HL-60/S4 treated with retinoic acid at 250 ng/mL for 4 days and 3 days (cell line): ENCODE measurements around the gene CMC2.

Experiments
- in situ Hi-C: fragments of 300-500 bp; cut with MboI; formaldehyde crosslinking; loops from 2 replicates; pipeline ENCODE4 v1.7.0; 2022; ENCODE audit warnings: low sequenced_read_pairs

Gene CMC2

DNA sequence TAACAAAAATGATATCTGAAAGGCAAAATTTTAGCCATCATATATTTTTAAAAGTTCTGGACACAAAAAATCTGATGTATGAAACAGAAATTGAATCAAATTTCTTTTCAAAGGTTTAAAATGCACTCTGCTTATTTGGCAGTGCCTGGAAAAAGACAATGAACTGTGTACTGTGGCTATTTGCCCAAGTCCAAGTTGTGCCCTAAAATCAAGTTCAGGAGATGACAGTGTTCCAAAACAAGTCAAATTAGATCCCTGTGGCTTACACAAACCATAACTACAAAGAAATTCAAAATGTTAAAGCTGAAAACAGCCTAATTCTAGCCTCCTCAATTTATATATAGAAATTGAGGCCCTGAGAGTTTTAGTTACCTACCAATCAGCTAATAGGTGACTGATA lies 25.6 kb downstream of the CMC2 start:
- in situ Hi-C loops = no loop called here

DNA sequence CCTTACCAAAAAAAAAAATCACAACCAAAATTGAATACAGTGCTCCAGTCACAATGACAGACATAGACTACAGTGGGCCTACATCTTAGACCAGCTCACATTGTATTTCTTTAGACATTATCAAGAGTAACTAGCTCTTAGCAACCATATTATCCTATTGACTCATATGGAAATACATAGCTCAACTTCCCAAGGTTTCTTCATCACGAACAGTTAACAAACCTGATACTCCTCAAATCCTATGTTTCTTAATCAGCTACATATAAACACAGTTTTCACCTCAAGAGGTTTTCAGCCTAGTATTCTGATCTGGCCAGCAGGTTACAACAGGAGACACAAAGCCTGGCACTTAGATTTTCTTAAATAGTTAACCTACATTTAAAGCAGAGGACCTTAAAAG lies 29.7 kb downstream of the CMC2 start:
- in situ Hi-C loops = no loop called here

DNA sequence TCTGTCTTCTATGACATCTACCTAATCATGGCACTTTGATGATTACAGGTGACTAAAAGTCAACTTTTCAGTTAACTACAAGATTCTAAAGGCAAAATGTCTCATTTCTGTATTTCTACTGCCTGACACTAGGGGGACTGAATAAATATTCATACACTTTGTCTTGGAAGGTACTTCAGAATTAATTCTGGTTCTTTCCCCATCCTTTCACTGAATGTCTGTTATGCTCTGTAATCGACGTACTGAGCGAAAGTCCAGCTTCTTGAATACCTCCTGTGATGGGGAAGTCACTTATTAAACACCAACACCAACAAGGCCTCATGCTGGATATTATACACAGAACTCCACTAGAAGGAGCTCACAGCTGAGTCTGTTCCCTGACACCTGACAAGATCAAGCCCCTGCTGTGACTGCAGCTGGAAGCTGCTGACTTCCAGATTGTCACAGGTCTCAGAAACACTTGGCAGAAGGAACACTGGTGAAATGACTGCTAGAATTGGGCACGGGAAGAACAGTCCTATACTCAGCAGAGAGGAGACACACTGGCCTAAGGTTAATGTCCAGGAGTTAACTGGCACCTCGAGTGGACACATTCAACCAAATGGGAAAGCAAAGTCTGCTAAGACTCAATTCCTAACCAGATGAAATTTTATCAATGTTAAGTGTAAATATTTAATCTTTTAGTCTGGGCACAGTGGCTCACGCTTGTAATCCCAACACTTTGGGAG lies 31.9 kb downstream of the CMC2 start:
- in situ Hi-C loops = no loop called here

DNA sequence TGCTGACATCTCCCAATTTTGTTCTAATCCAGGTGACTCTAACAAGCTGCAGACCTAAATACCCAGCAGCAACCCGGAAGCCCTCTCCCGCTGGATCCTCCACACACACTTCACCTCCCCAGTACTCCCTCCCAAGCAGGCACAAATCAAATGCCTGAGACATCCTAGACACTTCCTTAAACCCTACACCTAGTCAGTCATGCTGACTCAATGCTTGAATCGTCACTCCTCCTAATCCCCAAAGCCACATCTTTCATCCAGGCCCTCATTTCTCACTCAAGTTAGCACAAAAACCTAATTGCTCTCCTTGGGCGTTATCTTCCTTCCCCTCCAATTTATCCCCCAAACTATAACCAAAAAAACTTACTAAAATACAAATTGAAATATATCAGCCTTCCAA lies 32.7 kb downstream of the CMC2 start:
- in situ Hi-C loops = no loop called here

DNA sequence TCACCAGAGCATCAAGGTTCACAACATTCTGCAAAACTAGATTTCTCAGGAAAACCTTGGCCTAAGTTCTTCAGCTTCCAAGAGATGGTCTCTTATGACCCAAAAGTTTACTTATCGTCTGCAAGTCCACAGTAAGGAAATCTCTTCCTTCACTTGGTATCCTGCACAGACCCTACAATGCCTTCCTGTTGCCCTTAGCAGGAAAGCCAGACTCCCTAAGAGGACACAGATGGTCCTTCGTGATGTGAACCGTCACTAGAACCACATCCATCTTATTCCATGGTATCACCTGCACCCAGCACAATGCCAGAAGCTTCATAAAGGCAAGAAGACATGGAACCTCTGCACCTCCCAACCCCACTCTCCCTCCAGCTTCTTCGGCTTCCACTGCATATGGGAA lies 34.1 kb downstream of the CMC2 start:
- in situ Hi-C loops = no loop called here

DNA sequence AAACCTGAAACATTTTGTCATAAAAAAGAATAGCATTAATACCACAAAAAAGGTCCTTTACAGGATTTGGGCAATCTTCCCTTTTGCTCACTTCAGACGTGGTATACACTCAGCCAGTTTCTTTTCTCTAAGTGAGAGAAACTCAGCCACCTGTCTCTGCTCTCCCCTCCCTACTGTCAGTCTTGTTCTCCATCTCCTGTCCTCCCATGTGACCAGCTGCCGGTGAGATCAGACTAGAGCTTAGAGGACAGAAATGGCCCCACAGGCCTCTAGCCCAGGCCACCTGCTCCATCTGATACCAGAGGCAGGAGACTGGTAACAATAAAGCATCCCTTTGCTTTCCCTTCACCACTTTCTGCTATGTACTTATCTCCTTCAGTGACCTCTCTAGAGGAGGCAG lies 34.9 kb downstream of the CMC2 start:
- in situ Hi-C loops = no loop called here

DNA sequence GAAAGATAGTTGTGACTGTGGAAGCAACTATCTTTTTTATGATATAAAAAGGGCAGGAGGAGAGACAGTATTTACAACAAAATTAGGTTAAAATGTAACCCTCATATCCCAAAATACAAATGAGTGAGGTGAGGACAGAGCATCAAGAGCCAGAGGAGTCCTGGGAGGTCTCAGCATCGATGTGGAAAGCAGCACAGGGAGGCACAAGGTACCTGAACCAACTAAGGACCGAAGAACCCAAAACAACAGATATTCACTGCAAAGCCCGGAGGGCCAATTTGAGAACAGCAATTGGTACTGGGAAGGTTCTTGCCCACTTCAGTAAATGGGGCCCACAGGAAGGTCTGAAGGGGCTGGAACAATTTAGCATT lies 37.6 kb downstream of the CMC2 start:
- in situ Hi-C loops = no loop called here

DNA sequence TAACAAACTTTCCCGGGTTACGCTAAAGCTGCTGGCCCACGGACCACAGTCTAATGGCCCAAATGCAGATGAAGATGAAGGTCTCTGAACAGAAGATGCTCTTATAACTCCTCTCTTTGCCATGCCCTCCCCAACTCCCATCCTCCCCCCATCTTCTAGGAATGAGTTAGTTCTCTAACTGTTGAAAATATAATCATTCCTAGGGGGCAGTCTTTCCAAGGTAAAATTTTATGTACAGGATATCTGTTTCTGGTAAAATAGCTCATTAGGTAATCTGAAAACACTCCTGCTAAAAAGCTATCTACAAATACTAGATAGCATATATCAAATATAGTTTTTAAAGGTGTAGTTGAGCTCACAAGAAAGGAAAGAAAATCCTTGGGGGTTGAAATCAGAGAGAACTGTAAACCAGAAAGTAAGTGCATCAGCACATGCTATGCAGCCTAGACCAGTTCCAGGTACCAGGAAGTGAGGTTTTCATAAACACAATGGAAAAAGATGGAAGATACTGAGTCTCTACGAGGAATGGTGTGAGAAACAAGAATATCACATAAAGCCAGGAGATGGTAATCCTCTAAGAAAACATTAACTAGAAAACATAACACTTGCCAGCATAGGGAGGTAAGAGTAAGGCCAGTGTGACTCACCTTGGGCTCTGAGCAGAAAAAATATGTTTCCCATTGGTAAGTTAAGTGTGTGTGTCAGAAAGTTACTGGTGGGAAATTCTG lies 38.1 kb downstream of the CMC2 start:
- in situ Hi-C loops = no loop called here

DNA sequence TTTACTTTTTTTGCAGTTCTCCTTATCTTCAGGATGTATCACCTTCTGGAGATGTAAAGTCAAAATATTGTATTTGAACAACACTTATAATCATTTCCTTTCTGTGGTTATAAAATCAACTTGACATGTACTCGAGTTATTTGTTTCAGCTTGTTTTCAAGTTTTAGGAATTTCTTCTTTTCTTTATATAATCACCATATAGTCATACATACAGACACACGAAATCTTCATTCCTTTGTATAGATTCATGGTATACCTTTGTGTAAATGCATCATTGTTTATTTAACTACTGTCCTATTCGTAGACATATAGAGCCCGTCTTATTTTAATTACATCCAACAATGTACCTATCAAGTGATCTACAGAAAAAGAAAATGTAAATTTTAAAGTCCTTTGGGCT lies 40.1 kb downstream of the CMC2 start:
- in situ Hi-C loops = no loop called here

DNA sequence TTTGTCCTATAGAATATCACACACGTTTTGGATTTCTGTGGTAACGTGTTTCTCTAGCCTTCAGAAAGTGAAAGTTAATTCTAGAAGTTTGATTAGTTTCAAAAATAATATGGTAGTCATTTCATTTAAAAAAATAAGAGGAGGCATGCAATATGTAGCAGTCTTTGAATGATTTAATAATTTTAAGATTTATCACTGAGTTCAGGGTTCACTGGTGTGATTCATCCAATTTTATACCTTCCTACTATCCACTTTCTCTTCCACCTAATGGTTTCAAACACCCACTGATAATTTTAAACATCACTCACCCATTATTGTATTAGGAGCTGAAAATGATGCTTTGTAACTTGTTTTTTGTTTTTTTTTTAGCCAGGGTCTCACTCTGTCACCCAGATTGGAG lies 42.3 kb downstream of the CMC2 start:
- in situ Hi-C loops = no loop called here

DNA sequence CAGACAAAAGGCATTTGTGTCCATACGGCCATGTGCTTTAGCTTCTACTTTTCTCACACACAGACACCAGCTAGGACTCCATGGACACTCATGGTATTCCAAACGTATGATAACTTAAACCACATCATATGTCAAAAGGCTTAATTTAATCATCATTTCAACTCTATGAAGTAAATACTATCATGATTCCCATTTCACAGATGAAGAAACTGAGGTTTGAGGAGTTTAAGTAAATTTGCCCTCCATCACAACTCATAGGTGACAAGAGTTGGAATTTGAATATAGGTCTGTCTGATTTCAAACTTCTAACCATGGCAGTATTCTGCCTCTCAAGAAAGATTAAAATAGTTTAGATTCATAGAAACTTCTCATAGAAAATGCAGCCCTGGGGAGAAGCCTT lies 43.8 kb downstream of the CMC2 start:
- in situ Hi-C loops = no loop called here

DNA sequence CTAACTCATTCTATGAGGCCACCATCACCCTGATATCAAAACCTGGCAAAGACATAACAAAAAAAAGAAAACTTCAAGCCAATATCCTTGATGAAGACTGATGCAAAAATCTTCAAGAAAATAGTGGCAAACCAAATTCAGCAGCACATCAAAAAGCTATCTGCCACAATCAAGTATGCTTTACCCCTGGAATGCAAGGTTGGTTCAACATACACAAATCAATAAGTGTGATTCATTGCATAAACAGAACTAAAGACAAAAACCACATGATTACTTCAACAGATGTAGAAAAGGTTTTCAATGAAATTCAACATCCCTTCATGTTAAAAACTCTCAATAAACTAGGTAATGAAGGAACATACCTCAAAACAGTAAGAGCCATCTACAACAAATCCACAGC lies 48.4 kb downstream of the CMC2 start:
- in situ Hi-C loops = no loop called here

DNA sequence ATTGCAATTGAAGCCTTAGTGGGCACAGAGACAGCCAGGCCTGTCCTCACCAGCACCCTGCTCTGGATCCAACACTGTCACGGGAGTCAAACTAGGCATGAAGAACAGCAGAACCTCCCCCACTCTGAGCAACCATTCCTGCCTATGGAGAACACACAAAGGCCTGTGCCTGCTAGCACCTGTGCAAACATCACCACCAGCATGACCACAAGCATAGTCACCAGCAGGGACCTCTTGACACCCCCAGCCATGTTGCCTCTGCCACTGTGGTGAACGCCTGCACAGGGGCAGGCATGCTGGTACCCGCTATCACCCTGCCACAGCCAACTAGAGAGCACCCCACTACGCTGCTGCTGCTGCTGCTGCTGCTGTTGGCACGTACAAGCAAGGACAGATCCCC lies 51.7 kb downstream of the CMC2 start:
- in situ Hi-C loops = no loop called here

DNA sequence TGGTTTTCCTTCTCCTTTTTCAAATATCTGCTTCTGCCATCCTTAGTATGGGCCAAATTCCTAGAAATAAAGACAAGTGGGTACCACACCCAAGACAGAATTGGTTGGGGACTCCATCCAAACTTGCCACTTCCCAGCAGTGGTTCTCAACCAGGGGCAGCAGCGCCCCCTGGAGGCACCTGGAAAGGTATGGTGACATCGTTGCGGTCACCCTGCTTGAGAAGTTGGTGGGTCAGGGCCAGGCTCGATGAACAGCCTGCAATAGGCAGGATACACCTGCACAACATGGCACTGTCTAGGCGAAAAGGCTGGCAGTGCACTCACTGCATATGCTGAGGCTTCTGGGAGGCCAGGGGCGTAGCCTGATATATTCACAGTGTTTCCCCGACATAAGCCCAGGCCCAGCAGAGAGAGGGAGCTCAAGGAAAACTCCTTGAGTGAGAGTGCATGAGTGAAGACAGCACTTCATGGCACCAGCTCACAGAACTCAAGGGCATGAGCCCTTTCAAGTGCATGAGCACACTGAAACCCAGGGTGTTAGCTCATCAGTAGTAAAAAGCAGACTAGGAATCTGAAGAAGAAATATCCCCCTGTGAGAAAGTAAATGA lies 57.7 kb downstream of the CMC2 start:
- in situ Hi-C loops = no loop called here

DNA sequence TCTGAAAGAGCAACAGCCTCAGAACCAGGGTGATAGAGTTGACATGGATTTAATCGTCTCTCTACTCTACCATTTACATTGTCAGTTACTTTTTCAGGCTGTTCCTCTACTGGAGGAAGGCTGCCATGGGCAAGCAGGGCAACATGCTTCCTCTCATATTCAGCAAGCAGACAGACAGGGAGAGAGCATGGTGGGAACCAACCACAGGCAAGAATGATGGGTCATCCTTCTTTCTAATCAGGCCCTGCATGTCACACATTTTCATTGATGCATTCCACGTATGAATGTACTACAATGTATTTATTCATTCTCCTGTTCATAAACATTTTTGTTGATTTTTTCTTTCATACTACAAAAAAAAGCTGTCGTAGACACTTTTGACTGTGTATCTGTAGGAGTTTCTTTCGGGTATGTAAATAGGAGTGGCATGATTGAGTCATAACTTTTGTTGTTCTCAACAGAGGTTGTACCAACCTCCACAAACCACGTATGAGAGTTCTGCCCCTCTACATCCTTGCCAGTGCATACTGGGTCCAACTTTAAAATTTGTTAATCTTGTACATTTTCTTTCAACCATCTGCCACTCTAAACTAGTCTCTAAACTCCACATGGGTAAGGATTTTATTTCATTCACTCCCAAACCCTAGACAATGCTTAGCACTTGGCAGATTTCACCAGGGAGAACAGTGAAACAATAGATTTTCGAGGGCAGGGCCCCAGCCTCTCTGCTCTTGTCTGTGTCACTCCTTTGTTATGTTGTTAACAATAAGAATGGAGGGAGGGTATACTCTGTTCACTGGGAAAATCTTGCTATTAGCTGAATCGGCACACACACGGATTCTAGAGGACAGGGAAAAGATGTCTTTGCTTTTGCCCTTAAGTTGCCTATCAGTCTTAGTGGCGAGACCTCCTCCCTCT lies 58.7 kb downstream of the CMC2 start:
- in situ Hi-C loops = no loop called here

DNA sequence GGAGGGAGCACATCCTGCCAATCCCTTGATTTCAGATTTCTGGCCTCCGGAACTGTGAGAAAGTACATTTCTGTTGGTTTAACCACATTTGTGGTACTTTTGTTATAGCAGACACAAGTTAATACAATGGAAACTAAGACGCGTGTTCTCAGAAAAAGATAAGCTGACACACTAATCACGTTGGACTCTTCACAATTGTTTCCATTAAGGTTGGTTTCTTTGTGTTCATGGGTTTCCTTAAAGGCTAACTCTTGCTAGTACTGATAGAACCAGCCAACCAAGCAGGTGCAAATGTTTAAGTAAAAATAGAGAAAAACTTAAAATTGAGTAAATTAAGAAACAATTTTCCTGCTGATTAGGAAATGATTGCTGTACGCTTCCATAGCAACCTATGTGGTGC lies 59.4 kb downstream of the CMC2 start:
- in situ Hi-C loops = no loop called here

DNA sequence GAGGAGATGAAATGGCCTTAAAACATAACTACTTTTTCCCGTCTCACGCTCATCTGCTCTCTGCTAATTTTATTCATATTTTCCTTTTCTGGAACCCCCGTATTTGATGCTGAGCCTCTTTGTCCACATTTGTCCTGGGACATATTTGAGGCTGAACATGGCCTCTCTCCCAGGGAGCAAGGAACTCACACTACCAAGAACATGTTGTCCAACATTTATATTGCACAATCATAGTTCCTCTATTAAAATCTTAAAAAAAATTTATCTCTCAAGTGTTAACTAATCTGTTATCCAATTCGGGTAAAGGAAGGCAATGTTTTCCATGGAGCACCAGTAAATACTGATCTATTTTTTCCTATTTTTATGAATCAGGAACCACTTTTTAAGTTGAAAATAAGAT lies 60.2 kb downstream of the CMC2 start:
- in situ Hi-C loops = no loop called here

DNA sequence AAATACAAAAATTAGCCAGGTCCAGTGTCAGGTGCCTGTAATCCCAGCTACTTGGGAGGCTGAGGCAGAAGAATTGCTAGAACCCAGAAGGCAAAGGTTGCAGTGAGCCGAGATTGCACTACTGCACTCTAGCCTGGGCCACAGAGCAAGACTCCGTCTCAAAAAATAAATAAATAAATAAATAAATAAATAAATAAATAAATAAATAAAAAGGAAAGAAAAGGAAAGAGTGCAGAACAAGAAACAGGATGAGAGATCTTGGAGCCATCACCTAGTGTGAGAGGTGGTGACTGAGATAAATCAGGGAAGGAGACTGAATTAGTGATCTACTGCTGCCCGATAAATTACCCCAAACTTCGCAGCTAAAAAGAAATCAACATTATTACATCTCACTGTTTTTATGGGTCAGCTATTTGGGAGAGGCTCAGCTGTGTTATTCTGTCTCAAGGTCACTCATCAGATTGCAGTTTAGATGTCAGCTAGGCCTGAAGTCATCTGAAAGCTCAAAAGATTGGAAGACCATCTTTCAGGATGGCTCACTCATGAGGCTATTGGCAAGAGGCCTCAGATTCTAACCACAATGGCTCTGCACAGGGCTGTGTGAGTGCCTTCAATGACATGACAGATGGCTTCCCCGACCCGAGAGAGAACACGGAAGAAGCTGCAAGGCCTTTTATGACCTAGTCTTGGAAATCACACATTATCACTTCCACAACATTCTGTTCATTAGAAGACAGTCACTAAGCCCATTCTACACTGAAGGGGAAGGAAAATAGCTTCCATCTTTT lies 66.4 kb downstream of the CMC2 start:
- in situ Hi-C loops = no loop called here

DNA sequence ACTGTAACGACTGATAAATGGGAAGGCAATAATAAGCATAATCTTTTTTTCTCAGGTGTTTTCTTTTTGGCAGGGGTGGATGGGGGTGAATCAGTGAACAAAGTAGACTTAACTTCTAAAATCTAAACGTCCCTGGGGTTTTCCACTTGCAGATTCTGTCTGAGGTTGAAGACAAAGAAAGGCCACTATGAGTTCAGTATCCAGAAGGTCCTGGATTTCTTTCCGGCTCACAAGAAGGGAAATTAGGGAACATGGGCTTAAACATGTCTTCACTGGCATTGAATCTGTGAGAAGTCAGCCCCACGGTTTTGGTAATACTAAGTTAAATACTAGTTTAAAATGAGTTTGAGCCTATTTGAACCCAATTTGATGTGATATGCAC lies 67.8 kb downstream of the CMC2 start:
- in situ Hi-C loops = no loop called here

DNA sequence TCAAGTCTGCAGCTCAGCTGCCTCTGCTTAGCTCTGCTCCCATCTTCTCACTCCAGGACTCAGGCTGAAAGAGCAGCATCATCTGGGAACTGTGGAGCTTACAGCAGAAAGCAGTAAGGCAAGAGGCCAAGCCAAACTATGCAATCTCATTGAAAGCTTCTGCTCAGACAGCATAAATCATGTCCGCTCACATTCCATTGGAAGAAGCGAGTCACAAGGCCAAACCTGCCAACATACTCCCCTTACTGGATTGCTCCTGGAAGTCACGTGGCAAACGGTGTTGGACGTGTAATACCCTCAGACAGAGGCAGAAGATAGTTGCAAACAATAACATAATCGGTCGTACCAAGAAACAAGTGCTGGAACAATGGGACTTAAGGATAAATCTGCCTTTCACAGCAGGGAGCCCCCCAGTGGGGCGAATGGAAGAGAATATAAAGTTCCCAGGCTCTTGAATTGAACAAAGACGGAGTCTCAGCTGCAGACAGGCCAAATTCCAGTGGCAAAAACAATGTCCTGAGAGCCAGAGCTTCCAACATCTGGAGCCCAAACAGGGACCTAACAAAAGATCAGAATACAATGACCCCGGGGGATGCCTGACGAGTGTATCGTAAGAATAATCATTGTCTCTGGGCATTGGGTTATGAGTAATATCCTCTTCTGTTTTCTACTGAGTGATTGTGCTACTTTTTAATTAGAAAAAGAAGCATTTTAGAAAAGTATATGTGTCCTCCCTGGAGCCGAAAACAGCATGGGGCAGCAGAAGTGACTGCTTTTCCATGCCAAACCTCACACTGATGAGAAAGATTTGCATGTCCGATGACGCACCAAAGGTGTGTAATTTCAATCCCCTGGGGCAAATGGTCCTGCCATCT lies 68.4 kb downstream of the CMC2 start:
- in situ Hi-C loops = no loop called here
